ENCODE results near the gene DMPK.
A peak's percentile ranks its signal among the peaks of the same experiment; 100 is the strongest.

The DMPK gene

DNA sequence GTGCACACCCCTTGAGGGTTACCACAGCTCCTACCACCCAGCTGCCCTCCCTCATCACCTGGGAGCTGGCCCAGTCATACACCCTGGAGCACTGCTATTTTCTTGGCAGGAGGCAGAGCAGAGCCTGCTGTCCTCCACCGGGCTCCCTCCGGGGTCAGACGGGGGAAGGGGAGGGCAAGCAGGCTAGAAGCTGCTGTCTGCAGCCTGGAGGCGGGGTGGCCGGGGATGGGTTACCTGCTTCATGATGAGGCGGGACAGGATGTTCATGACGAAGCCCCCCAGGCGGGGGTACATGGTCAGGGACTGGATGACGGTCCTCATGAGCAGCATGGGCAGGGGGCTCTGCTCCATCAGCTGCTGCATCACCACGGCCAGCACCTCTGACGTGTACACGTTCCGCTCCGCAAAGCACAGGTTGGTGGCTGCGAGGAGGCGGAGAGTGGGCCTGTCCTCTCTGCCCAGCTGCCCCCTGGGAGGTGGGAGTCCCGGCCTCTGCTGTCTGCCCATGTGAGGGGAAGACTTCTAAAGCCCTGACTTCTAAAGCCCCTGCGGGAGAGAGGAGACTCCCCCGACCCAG, 35.5 kb upstream of the DMPK start:
- H3K9me3 ChIP-seq (ENCODE audit: insufficient read depth, low read length): no peaks in the 10 kb centered on the region
- H3K27ac ChIP-seq (ENCODE audit: low read depth, low read length): peak overlapping the region; percentile 24; the same call in 1 of the 2 replicates

DNA sequence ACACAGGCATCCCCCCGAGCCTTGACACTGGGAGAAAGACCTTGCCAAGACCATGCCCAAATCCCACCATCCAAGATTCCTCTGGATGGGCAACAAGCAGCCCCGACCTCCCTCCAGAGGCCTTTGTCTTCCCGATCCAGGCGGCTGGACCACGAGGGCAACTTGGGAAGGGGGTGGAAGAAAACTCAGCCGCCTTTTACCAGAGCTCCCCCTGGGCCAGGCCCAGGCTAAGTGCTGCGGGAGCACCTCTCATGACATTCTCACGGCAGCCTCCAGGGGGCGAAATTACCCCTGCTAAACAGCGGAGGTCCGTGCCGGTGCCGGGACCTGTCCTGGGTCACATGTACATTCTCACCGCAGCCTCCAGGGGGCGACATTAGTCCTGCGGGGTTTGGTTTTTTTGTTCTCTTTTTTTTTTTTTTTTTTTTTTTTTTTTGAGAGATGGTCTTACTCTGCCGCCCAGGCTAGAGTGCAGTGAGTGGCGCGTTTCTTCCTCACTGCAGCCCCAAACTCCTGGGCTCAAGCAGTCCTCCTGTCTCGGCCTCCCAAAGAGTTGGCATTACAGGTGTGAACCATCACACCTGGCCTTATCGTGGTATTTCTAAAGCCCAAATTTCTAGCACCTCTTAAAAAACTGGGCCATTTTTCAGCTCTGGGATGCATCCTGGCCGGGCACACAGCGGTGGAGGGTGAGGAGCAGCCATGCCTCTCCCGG, 34.9 kb upstream of the DMPK start:
- H3K9me2 ChIP-seq (replicated peaks; ENCODE audit: insufficient read depth, low read length): no peaks in the 10 kb centered on the region
- no peak overlapping the region for H2AFZ ChIP-seq (ENCODE audit: low read depth, low read length, severe bottlenecking)
- H4K20me1 ChIP-seq (ENCODE audit: low read depth, low read length): no peaks in the 10 kb centered on the region
- H3K9me3 ChIP-seq (ENCODE audit: insufficient read depth, low read length): no peaks in the 10 kb centered on the region
- H3K9ac ChIP-seq (ENCODE audit: low read length): no peak overlapping the region
- H3K79me2 ChIP-seq (ENCODE audit: insufficient read depth, low read length): no peaks in the 10 kb centered on the region
- H3K27me3 ChIP-seq (ENCODE audit: low read length): no peaks in the 10 kb centered on the region
- TF ChIP-seq, protein P1, sequence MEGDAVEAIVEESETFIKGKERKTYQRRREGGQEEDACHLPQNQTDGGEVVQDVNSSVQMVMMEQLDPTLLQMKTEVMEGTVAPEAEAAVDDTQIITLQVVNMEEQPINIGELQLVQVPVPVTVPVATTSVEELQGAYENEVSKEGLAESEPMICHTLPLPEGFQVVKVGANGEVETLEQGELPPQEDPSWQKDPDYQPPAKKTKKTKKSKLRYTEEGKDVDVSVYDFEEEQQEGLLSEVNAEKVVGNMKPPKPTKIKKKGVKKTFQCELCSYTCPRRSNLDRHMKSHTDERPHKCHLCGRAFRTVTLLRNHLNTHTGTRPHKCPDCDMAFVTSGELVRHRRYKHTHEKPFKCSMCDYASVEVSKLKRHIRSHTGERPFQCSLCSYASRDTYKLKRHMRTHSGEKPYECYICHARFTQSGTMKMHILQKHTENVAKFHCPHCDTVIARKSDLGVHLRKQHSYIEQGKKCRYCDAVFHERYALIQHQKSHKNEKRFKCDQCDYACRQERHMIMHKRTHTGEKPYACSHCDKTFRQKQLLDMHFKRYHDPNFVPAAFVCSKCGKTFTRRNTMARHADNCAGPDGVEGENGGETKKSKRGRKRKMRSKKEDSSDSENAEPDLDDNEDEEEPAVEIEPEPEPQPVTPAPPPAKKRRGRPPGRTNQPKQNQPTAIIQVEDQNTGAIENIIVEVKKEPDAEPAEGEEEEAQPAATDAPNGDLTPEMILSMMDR (IDR thresholded peaks at IDR 0.05; ENCODE audit: insufficient read depth, low read length, poor library complexity, severe bottlenecking): peak; percentile 98
- TF ChIP-seq EZH2phosphoT487 (conservative IDR thresholded peaks at IDR 0.05; ENCODE audit: low read length): no peak
- peaks cover 3% of the 10 kb centered on the region; the same call in 1 of the 2 replicates for H3F3A ChIP-seq (ENCODE audit: insufficient read depth)
- no peaks in the 10 kb centered on the region for H3K36me3 ChIP-seq (ENCODE audit: low read length)
- peak overlapping the region; percentile 24; the same call in 1 of the 2 replicates for H3K27ac ChIP-seq (ENCODE audit: low read depth, low read length)
- H3K4me3 ChIP-seq (ENCODE audit: insufficient read depth, low read length, poor library complexity, severe bottlenecking): no peak overlapping the region
- no peak overlapping the region for H3K4me2 ChIP-seq (ENCODE audit: low read depth, low read length, poor library complexity, severe bottlenecking)

More for the DNA sequence above, 35.5 kb upstream of the DMPK start:
- Histone ChIP-seq H3F3A (ENCODE audit: insufficient read depth) (peaks cover 3% of the 10 kb centered on the region; the same call in 1 of the 2 replicates), H3K4me3 (ENCODE audit: insufficient read depth, low read length, poor library complexity, severe bottlenecking) (no peak overlapping the region), H3K9me2 (replicated peaks; ENCODE audit: insufficient read depth, low read length) (no peaks in the 10 kb centered on the region), H4K20me1 (ENCODE audit: low read depth, low read length) (no peaks in the 10 kb centered on the region), H3K36me3 (ENCODE audit: low read length) (no peaks in the 10 kb centered on the region), H3K9ac (ENCODE audit: low read length) (no peak overlapping the region), H3K79me2 (ENCODE audit: insufficient read depth, low read length) (no peaks in the 10 kb centered on the region), H3K27me3 (ENCODE audit: low read length) (no peaks in the 10 kb centered on the region), H2AFZ (ENCODE audit: low read depth, low read length, severe bottlenecking) (no peak overlapping the region), H3K4me2 (ENCODE audit: low read depth, low read length, poor library complexity, severe bottlenecking) (no peak overlapping the region)
- TF ChIP-seq, protein P1 (IDR thresholded peaks at IDR 0.05; ENCODE audit: insufficient read depth, low read length, poor library complexity, severe bottlenecking): no peak
- no peak for TF ChIP-seq EZH2phosphoT487 (conservative IDR thresholded peaks at IDR 0.05; ENCODE audit: low read length)

DNA sequence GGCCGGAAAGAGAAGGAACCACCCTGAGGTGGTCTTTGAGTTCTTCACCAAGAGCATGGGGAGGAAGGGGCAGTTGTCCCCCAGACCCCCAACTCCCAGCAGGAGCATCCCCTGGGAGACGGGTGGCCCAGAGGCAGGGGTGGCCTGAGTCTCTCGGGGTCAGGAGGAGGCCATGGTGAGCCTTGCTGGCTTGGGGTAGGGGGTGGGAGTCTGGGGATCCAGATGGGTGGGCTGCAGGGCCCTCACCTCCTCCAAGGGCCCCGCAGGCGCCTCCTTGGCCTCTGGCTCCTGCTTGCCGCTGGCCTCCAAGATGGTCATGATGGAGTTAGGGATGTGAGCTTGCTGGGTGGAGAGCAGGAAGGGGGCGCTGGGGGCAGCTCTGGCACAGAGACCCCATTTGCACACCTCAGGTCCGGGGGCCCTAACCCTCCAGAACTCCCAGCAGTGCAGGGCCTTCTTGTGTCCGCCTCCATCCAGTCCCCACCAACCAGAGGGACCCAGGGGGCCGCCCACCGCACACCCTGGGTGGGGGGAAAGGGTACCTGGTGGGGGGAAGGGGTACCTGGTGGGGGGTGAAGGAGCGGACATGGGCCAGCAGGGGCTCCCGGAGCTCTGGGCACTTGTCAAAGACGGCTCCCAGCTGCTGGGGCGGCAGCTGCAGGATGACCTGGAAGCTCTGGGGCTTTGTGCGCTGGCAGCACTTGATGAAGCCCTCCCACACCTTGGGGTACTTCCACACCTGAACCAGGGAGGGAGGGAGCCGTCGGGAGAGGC, 34.1 kb upstream of the DMPK start:
- TF ChIP-seq EZH2phosphoT487 (conservative IDR thresholded peaks at IDR 0.05; ENCODE audit: low read length): no peak
- TF ChIP-seq, protein P1 (IDR thresholded peaks at IDR 0.05; ENCODE audit: insufficient read depth, low read length, poor library complexity, severe bottlenecking): no peak
- H3F3A ChIP-seq (ENCODE audit: insufficient read depth): peaks cover 3% of the 10 kb centered on the region; the same call in 1 of the 2 replicates
- H3K27ac ChIP-seq (ENCODE audit: low read depth, low read length): no peak overlapping the region
- no peaks in the 10 kb centered on the region for H3K9me2 ChIP-seq (replicated peaks; ENCODE audit: insufficient read depth, low read length)
- no peak overlapping the region for H2AFZ ChIP-seq (ENCODE audit: low read depth, low read length, severe bottlenecking)
- no peak overlapping the region for H3K9ac ChIP-seq (ENCODE audit: low read length)
- no peaks in the 10 kb centered on the region for H4K20me1 ChIP-seq (ENCODE audit: low read depth, low read length)
- no peaks in the 10 kb centered on the region for H3K79me2 ChIP-seq (ENCODE audit: insufficient read depth, low read length)
- H3K27me3 ChIP-seq (ENCODE audit: low read length): no peaks in the 10 kb centered on the region
- H3K4me2 ChIP-seq (ENCODE audit: low read depth, low read length, poor library complexity, severe bottlenecking): no peak overlapping the region
- H3K4me3 ChIP-seq (ENCODE audit: insufficient read depth, low read length, poor library complexity, severe bottlenecking): no peak overlapping the region
- H3K36me3 ChIP-seq (ENCODE audit: low read length): no peaks in the 10 kb centered on the region
- H3K9me3 ChIP-seq (ENCODE audit: insufficient read depth, low read length): no peaks in the 10 kb centered on the region
